NCI-H526 (cell line): ENCODE measurements around the gene MCEE.
"Not testable (repeated sequence)": the region's sequence is repeated elsewhere in the genome, so short reads cannot be mapped to it uniquely, and the experiment has no call there.

Experiments
- DNase-seq, 2 experiments: peaks; one replicate each; lab custom pipeline; 2025; lab: John Stamatoyannopoulos, UW

MCEE gene

GRCh38 chr2:71126957-71127356 is 3.1 kb downstream of the MCEE start:
- no peak for DNase-seq

- no peak for DNase-seq
Measured at GRCh38 chr2:71125506-71126294, 4.3 kb downstream of the MCEE start.

- DNase-seq, result no peak
Measured at GRCh38 chr2:71122387-71123298, 7.4 kb downstream of the MCEE start.

GRCh38 chr2:71121479-71121878 is 8.6 kb downstream of the MCEE start:
- DNase-seq, result no peak

GRCh38 chr2:71120195-71120594 is 9.8 kb downstream of the MCEE start:
- no peak for DNase-seq

GRCh38 chr2:71117063-71117462 is 13.0 kb downstream of the MCEE start:
- DNase-seq, result no peak

- no peak for DNase-seq
Measured at GRCh38 chr2:71113843-71114242, 16.2 kb downstream of the MCEE start.

GRCh38 chr2:71108091-71108490 is 21.9 kb downstream of the MCEE start:
- no peak for DNase-seq

- DNase-seq, result not testable (repeated sequence)
Measured at GRCh38 chr2:71106463-71106862, 23.6 kb downstream of the MCEE start.

- no peak for DNase-seq
Measured at GRCh38 chr2:71103809-71104208, 26.2 kb downstream of the MCEE start.

- no peak for DNase-seq
Measured at GRCh38 chr2:71102981-71103681, 26.9 kb downstream of the MCEE start.

- DNase-seq, result no peak
Measured at GRCh38 chr2:71101656-71102055, 28.4 kb downstream of the MCEE start.

GRCh38 chr2:71100195-71100964 is 29.6 kb downstream of the MCEE start:
- peak in 1 of 2 experiments; percentile 65 for DNase-seq

- not testable (repeated sequence) for DNase-seq
Measured at GRCh38 chr2:71092491-71093260, 37.4 kb downstream of the MCEE start.

- DNase-seq, result not testable (repeated sequence)
Measured at GRCh38 chr2:71091808-71092207, 38.2 kb downstream of the MCEE start.

GRCh38 chr2:71089475-71089874 is 40.6 kb downstream of the MCEE start:
- not testable (repeated sequence) for DNase-seq

GRCh38 chr2:71085325-71086003 is 44.6 kb downstream of the MCEE start:
- DNase-seq, result not testable (repeated sequence)

- DNase-seq, result not testable (repeated sequence)
Measured at GRCh38 chr2:71083752-71084312, 46.2 kb downstream of the MCEE start.

- DNase-seq, result not testable (repeated sequence)
Measured at GRCh38 chr2:71083297-71083696, 46.7 kb downstream of the MCEE start.
